ENCODE results near the gene SLC9A1. TPM values are rescaled to one million over a fixed set of nuclear protein-coding genes. Genes with fewer than 3 reads are reported as not detected.
A peak's percentile ranks its signal among the peaks of the same experiment; 100 is the strongest.

The SLC9A1 gene
- total and polyA plus RNA-seq, 2 experiments from 2014 or later: 13.9 to 19.4 TPM

DNA sequence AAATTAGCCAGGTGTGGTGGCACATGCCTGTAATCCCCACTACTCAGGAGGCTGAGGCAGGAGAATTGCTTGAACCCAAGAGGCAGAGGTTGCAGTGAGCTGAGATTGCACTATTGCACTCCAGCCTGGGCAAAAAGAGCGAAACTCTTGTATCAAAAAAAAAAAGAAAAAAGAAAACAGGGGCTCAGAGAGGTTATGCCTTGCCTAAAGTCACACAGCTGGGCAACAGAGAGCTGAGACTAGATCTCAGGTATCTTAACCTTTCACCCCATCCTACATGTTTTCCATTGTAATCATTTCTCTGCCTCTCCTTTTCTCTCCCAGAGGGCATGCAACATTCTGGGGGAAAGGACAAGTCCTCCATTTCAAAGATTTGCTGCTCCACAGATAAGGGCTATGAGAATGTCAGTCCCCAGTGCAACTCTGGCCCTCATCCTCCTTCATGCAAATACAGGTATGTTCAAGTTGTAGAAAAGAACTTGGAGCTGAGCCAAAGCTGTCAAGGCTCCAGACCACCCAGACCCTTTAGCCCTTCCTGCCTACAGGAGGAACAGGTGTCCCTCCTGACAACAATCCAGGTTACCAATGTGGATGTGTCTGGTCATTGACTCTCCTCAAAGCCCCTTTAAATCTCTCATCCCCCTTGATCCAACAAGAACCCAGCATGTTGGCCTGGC lies 6.9 kb downstream of the SLC9A1 start:
- Histone ChIP-seq H3K4me3 (no peak overlapping the region), H3K9me3 (ENCODE audit: low read depth) (no peaks in the 10 kb centered on the region), H3K36me3 (no peaks in the 10 kb centered on the region), H3K4me1 (ENCODE audit: low read depth) (peaks cover 11% of the 10 kb centered on the region), H3K27ac (peak overlapping the region; percentile 53), H3K27me3 (no peaks in the 10 kb centered on the region)
- DNase-seq (ENCODE audit: low read depth in 1 of 2, low spot score in 1 of 2): no peak
- TF ChIP-seq, protein P1, sequence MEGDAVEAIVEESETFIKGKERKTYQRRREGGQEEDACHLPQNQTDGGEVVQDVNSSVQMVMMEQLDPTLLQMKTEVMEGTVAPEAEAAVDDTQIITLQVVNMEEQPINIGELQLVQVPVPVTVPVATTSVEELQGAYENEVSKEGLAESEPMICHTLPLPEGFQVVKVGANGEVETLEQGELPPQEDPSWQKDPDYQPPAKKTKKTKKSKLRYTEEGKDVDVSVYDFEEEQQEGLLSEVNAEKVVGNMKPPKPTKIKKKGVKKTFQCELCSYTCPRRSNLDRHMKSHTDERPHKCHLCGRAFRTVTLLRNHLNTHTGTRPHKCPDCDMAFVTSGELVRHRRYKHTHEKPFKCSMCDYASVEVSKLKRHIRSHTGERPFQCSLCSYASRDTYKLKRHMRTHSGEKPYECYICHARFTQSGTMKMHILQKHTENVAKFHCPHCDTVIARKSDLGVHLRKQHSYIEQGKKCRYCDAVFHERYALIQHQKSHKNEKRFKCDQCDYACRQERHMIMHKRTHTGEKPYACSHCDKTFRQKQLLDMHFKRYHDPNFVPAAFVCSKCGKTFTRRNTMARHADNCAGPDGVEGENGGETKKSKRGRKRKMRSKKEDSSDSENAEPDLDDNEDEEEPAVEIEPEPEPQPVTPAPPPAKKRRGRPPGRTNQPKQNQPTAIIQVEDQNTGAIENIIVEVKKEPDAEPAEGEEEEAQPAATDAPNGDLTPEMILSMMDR (IDR thresholded peaks at IDR 0.05; ENCODE audit: low read depth, low read length): no peak

DNA sequence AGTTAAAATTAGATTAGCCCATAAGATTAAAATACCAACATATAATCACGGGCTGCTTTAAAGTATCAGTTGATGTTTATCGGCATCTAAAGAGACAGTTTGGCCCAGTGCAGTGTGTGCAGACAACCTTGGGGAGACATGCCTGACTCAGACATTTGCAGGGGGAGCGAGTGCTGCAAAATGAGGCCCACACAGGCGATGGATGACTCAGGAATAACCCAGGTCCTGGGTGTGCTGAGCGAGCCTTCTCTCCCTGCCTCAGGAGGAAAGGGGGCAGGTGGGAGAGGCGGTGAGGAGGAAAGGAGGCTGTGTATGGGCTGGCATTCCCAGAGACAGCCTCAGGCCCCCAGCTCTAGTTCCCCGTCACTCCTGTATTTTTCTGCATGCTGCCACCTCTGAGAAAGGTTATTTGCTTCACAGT lies 9.0 kb downstream of the SLC9A1 start:
- DNase-seq (ENCODE audit: low read depth in 1 of 2, low spot score in 1 of 2): peak in 1 of 2 donors; percentile 59
- H3K4me3 ChIP-seq: no peak overlapping the region

DNA sequence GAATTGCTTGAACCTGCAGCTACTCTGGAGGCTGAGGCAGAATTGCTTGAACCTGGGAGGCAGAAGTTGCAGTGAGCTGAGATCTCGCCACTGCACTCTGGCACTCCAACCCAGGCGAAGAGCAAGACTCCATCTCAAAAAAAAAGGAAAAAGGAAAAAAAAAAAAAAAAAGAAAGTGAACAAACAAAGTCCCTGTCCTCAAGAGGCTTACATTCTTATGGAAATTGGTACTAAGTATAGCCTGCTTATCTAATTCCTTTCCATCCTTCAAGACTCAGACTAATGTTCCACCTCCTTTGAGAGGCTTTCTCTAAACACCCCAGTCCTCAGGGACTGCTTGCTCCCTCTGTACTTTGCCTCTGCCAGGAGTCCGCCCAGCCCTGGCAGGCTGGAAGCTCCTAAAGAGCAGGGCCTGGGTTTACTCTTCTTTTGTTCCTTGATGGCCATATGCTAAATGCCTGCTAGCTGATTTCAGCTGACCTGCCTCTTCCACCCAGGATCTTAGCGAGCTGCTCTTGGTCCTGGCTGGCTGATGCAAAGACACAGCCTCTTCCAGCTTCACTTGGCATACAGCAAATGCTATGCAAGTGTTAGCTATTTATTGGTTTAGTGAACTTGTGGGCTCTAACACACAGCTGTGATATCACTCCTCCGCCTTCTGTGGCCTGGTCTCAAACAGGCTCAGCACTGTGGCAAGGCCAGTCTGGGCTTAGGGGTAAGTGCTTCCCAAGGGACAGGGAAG lies 9.8 kb downstream of the SLC9A1 start:
- no peak overlapping the region for H3K4me3 ChIP-seq
- H3K4me1 ChIP-seq (ENCODE audit: low read depth): peaks cover 2% of the 10 kb centered on the region
- peak in 1 of 2 donors; percentile 70 for DNase-seq (ENCODE audit: low read depth in 1 of 2, low spot score in 1 of 2)
- H3K9me3 ChIP-seq (ENCODE audit: low read depth): no peaks in the 10 kb centered on the region
- peak overlapping the region; percentile 50 for H3K27ac ChIP-seq
- TF ChIP-seq, protein P1 (IDR thresholded peaks at IDR 0.05; ENCODE audit: low read depth, low read length): no peak
- no peaks in the 10 kb centered on the region for H3K36me3 ChIP-seq
- H3K27me3 ChIP-seq: no peaks in the 10 kb centered on the region

More for the DNA sequence above, 9.0 kb downstream of the SLC9A1 start:
- Histone ChIP-seq H3K36me3 (no peaks in the 10 kb centered on the region), H3K9me3 (ENCODE audit: low read depth) (no peaks in the 10 kb centered on the region), H3K27me3 (no peaks in the 10 kb centered on the region), H3K4me1 (ENCODE audit: low read depth) (peaks cover 2% of the 10 kb centered on the region), H3K27ac (peak overlapping the region; percentile 50)
- TF ChIP-seq, protein P1 (IDR thresholded peaks at IDR 0.05; ENCODE audit: low read depth, low read length): no peak

DNA sequence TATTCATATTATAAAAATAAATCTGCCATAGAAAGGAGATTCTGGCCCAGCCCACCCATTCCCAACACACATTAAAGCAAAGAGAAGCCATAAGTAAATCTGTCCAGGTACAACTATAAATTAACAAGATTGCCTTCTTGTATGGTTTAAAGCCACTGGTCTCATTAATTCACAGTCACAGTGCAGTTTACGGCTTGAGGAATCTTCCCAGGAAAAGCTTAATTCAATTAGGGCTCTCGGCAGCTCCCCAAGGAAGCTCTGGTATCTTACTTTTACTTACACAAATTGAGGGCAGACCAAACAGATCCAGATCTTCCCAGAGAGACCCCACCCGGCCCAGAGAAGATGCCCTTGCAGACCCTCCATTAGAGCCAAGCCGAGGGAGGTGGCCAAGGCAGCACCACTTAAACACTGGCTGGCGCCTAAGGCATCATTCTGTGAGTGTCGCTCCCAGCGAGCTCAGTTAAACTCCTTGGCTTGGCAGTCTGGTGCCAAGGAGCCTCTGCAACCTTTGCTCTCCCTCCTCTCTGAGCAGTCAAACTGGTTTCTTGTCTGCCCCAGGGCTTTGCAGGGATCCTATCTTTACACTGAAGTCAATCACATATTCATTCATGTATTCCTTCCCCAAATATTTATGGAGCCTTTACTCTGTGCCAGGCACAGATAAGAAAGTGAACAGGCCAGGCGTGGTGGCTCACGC lies 10.7 kb downstream of the SLC9A1 start:
- TF ChIP-seq, protein P1 (IDR thresholded peaks at IDR 0.05; ENCODE audit: low read depth, low read length): no peak
- Histone ChIP-seq H3K4me3 (no peak overlapping the region), H3K27ac (no peak overlapping the region), H3K9me3 (ENCODE audit: low read depth) (no peaks in the 10 kb centered on the region), H3K27me3 (no peaks in the 10 kb centered on the region), H3K4me1 (ENCODE audit: low read depth) (peaks cover 2% of the 10 kb centered on the region), H3K36me3 (no peaks in the 10 kb centered on the region)
- no peak for DNase-seq (ENCODE audit: low read depth in 1 of 2, low spot score in 1 of 2)

DNA sequence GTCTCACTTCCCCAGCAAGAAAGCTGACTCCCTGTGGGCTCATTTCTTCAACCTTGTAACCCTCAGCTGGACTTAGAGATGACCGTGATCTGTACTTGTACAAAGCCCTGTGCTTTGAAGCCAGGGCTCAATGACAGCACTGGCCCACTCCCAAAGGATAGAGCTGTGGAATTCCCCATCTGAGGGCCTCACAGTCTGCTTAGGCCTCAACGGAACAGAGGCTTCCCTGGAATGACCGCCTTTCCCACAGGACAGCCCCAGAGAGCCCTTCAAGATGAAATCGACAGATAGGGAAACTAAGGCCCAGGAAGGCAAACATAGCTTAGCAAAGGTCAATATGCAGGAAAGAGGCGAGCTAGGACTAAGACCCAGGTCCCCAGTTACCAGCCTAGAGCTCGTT lies 11.5 kb downstream of the SLC9A1 start:
- Histone ChIP-seq H3K27me3 (no peaks in the 10 kb centered on the region), H3K27ac (no peak overlapping the region), H3K4me1 (ENCODE audit: low read depth) (peaks cover 8% of the 10 kb centered on the region), H3K36me3 (no peaks in the 10 kb centered on the region), H3K9me3 (ENCODE audit: low read depth) (no peaks in the 10 kb centered on the region), H3K4me3 (no peak overlapping the region)
- peak in 1 of 2 donors; percentile 20 for DNase-seq (ENCODE audit: low read depth in 1 of 2, low spot score in 1 of 2)
- TF ChIP-seq, protein P1 (IDR thresholded peaks at IDR 0.05; ENCODE audit: low read depth, low read length): no peak
